HAP-1 (cell line): ENCODE data around the gene FAM168A.

Experiments used
- DNase-seq, 2 experiments: peaks; one replicate each; pipeline ENCODE4 v3.0.0-alpha.2; 2016 to 2020; ENCODE audit warnings: low spot score in 2 of 2
- H3K27me3 ChIP-seq: fragments of 250-450 bp; sonication (Bioruptor Pico); 2 replicates; pipeline ENCODE4 v1.5.1; 2020; ENCODE audit warnings: low read depth, mild to moderate bottlenecking, moderate library complexity
- H3K36me3 ChIP-seq: fragments of 250-450 bp; sonication (Bioruptor Pico); replicated peaks from 2 replicates; pipeline ENCODE4 v1.5.1; 2020; ENCODE audit warnings: mild to moderate bottlenecking
- H3K4me1 ChIP-seq: fragments of 250-450 bp; sonication (Bioruptor Pico); 2 replicates; pipeline ENCODE4 v1.5.1; 2020; ENCODE audit warnings: mild to moderate bottlenecking
- H3K4me3 ChIP-seq: fragments of 250-450 bp; sonication (Bioruptor Pico); 2 replicates; pipeline ENCODE4 v1.5.1; 2020; ENCODE audit warnings: mild to moderate bottlenecking, moderate library complexity
- H3K9me3 ChIP-seq: fragments of 250-450 bp; sonication (Bioruptor Pico); 2 replicates; pipeline ENCODE4 v1.5.1; 2020; ENCODE audit warnings: mild to moderate bottlenecking, moderate library complexity
- in situ Hi-C: fragments of 300-500 bp; cut with MboI; formaldehyde crosslinking; loops from 3 replicates; pipeline ENCODE4 v1.14.3; 2020; ENCODE audit warnings: low sequenced_read_pairs, inconsistent platforms, mixed read lengths

FAM168A gene

DNA sequence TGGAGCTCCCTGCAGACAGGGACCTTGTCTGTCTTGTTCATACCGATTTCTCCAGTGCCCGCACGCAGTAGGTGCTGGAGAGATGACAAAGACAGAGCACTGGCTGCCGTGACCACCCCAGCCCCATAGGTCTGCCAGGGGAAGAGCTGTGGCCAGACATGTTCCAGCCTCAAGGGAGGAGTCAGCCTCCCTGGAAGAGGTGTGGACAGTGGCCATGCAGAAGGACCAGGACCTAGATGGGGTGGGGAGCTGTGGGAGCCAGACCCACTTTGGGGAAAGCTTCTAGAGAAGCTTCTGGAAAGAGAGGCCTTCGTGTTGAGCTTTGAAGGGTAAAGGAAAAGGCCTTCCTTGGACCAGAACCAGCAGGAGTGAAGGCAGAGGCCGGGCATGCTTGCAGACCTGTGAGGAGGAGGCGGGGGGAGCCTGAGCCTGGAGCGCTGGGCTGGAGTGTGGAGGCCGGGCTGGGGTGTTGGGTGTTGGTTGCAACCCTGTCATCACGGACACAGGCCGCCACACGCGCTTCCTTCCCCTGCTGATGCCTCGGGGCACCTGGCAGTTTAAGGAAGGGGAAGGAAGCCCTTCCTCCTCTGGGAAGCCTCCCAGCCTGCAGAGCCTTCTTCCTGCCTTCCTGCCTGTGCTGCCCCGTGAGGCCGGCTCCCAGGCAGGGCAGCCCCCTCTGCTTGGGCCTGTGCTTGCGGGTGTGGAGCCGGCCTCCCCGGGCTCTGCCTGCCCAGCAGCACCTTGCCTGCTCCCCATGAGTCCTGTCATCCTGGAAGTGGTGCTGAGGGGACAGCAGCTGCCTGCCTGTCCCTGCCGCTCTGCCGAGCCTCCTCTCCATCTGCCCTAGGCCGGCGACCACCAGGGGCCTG, 209.4 kb downstream of the FAM168A start:
- DNase-seq = no peak
- H3K4me1 ChIP-seq = peaks cover 6% of the 10 kb centered on the region; the same call in 1 of the 2 replicates
- H3K4me3 ChIP-seq = no peak overlapping the region
- in situ Hi-C loops = no loop called here
- H3K9me3 ChIP-seq = no peaks in the 10 kb centered on the region
- no peaks in the 10 kb centered on the region for H3K36me3 ChIP-seq
- no peaks in the 10 kb centered on the region for H3K27me3 ChIP-seq

DNA sequence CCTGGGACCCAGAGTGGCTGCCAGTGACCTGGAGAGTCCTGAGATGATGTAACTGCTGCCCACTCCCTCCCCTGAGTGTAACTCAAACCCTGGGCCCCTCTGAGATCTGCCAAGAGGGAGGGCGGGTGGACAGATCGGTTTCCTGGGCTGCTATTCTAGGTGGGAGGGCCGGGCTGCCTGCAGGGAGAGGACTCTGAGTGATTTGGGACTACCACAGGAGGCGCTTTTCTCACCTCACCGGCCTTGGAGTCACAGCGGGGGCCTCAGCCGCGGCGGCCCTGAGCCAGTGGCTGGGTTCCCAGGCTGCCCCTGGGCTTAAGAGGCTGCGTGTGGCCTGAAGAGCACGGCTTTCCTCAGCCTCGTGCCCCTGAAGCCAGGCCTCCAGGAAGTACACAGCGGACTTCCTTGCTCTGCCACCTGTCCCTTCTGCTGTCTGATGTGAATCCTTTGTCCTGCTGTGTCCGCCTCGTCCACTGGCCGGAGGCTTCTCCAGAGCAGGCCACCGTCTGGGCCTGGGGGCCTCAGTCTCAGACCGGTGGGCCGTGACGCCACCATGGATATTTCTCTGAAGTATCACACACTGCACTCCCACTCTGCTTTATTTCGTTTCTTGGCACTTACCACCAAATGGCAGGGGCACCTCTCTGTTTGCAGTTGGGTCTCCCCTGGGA, 210.2 kb downstream of the FAM168A start:
- in situ Hi-C loops = no loop called here
- no peak for DNase-seq
- H3K36me3 ChIP-seq = no peaks in the 10 kb centered on the region
- H3K4me1 ChIP-seq = peaks cover 6% of the 10 kb centered on the region; the same call in 1 of the 2 replicates
- no peaks in the 10 kb centered on the region for H3K9me3 ChIP-seq
- no peaks in the 10 kb centered on the region for H3K27me3 ChIP-seq
- no peak overlapping the region for H3K4me3 ChIP-seq

DNA sequence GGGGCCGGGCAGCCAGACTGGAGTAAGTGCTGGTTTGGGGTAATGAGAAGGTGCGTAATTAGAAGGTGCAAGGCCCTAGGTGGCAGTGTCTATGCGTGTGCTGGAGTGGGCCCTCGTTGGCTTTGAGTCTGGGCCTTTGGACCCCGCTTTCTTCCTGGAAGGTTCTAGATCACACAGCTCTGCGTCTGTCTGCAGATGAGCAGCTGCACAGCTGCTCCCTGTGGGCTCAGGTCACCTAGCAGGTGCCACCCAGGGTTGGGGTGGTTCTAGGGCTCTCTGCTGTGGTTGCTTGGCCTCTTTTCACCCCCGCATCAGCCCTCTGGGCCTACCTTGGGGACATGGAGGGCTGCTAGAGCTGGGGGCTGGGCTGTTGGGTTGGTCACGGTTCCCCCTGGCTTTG, 211.4 kb downstream of the FAM168A start:
- Histone ChIP-seq H3K9me3 (no peaks in the 10 kb centered on the region), H3K4me1 (peaks cover 6% of the 10 kb centered on the region; the same call in 1 of the 2 replicates), H3K4me3 (no peak overlapping the region), H3K36me3 (no peaks in the 10 kb centered on the region), H3K27me3 (no peaks in the 10 kb centered on the region)
- in situ Hi-C loops = no loop called here
- no peak for DNase-seq

DNA sequence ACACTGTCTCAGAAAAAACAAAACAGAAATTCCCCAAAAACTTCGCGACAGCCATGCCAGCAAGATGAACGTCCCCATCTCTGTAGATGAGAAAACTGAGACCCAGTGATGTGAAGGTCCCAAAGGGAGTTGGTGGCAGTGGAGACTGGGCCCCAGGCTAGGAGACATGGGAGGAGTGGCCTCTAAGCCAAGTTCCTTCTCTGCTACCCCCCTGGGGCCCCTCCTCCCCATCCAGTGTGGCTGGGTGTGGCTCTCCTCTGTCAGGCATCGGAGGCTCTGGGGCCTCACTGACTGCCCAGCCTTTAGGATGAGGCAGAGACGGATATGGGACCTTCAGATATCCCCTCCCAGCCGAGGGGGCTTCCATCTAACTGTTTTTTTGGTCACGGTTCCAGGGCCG, 211.9 kb downstream of the FAM168A start:
- H3K4me1 ChIP-seq = peaks cover 6% of the 10 kb centered on the region; the same call in 1 of the 2 replicates
- in situ Hi-C loops = no loop called here
- DNase-seq = peak in 1 of 2 experiments; percentile 59
- no peaks in the 10 kb centered on the region for H3K9me3 ChIP-seq
- no peak overlapping the region for H3K4me3 ChIP-seq
- H3K36me3 ChIP-seq = no peaks in the 10 kb centered on the region
- no peaks in the 10 kb centered on the region for H3K27me3 ChIP-seq

DNA sequence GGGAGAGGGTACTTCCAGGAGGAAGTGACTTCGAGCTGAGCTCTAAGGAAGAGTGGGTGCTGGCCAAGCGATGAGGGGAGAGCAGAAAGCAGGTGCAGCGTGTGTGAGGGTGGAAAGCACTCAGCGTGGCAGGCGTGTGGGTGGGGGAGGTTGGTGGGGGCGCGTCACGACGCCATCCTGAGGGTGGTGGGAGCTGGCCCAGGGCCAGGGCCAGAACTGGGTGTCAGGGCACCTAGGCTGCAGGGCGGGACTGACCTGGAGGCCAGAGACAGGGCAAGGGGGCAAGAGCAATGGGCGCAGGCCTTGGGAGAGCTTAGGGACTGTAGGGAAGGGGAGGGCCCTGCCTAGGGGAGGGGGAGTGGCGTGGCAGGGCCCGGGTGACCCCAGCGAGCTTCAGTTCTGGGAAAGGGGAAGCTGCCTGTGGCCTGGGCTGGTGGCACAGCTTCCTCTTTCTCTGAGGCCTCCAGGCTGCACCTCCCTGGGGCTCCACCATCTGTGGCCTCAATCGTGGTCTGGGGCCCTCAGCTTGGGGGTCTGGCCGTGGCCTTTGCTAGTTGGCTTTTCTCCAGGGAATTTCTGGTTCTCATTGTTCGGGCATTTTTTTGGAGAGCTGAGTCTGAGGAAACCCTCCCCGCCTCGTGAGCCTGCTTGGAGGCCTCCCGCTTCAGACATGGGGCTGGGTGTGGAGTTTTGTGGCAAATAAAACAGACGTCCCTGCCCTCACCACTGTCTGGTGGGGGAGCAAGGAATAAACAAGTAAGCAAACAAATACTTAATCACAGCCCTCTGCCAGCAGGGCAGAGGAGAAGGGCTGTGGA, 212.8 kb downstream of the FAM168A start:
- H3K4me1 ChIP-seq = peaks cover 6% of the 10 kb centered on the region; the same call in 1 of the 2 replicates
- no peak for DNase-seq
- in situ Hi-C loops = no loop called here

DNA sequence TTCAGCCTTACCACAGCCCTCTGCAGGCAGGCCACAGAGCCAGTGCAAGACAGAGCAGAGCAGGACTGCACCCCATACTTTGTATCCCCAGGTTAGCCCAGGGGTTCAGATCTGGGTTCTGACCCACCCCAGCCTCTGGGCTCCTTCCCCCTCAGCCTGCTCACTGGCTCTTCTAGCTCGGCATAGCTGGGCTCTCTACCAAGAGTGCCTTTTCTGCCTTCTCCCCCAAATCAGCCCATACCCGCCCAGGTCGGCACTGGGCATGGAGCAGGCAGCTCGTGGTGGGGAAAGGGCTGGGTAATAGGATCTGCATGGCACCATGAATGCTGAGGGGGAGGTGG, 213.4 kb downstream of the FAM168A start:
- Histone ChIP-seq H3K4me3 (no peak overlapping the region), H3K36me3 (no peaks in the 10 kb centered on the region), H3K4me1 (peaks cover 6% of the 10 kb centered on the region; the same call in 1 of the 2 replicates), H3K27me3 (no peaks in the 10 kb centered on the region), H3K9me3 (no peaks in the 10 kb centered on the region)
- in situ Hi-C loops = no loop called here
- no peak for DNase-seq

More for the DNA sequence above, 212.8 kb downstream of the FAM168A start:
- Histone ChIP-seq H3K9me3 (no peaks in the 10 kb centered on the region), H3K27me3 (no peaks in the 10 kb centered on the region), H3K4me3 (no peak overlapping the region), H3K36me3 (no peaks in the 10 kb centered on the region)

DNA sequence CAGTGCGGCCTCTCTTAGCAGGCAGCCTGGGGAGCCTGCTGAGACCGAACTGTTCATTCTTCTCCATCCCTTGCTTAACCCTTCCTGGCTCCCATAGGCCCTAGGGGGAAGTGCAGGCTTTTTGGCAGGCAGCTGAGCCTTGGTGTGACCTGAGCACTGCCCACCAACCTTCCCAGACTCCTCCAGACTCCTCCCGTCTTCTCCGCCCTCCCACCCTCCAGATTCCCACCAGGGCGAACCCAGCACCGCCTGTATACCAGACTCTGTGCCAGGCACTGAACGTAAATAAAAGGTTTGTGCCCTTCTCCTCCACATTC, 213.8 kb downstream of the FAM168A start:
- H3K4me1 ChIP-seq = peaks cover 6% of the 10 kb centered on the region; the same call in 1 of the 2 replicates

DNA sequence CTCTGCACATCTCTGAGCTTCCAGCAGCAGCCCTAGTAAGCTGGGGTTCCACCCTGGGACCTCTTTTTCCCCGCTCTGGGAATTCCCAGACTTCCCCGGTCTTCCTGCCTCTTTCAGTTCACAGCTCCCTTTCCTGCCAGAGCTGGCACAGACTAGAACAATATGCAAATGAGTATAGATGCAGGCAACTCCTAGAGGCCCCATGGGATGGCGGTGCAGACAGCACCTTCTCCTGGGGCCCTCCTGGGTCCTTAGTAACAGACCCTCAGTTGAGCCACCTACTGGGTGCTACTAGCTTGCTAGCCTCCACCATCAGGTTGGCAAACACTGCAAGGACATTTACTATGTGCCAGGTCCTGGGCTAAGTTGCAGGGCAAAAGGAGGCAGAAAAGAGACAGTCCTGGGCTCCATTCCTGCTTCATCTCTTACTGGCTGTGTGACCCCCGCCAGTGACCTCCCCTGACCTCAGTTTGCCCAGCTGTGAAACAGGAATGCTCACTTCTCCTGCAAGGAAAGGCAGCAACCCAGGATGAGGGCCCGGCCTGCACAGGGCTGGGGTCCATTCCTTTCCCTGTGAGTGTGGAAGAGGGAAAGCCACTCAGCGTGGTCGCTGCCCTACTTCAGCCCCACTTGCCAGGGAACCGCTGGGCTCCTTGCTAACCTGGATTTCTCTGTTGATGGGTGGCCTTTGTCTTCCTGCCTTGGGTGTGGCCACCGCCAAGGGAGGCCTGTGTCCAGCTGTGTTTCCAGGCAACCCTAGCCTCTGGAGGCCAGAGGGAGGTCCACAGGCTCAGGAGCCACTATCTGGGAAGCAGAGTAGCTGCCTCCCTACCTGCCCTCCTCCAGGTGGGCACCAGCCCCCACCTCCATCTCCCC, 214.4 kb downstream of the FAM168A start:
- Histone ChIP-seq H3K9me3 (no peaks in the 10 kb centered on the region), H3K36me3 (no peaks in the 10 kb centered on the region; the same call in 1 of the 2 replicates), H3K27me3 (no peaks in the 10 kb centered on the region), H3K4me1 (peaks cover 6% of the 10 kb centered on the region; the same call in 1 of the 2 replicates), H3K4me3 (no peak overlapping the region)
- in situ Hi-C loops = no loop called here
- DNase-seq = no peak

More for the DNA sequence above, 213.8 kb downstream of the FAM168A start:
- DNase-seq = no peak
- in situ Hi-C loops = no loop called here
- Histone ChIP-seq H3K36me3 (no peaks in the 10 kb centered on the region; the same call in 1 of the 2 replicates), H3K4me3 (no peak overlapping the region), H3K9me3 (no peaks in the 10 kb centered on the region), H3K27me3 (no peaks in the 10 kb centered on the region)

DNA sequence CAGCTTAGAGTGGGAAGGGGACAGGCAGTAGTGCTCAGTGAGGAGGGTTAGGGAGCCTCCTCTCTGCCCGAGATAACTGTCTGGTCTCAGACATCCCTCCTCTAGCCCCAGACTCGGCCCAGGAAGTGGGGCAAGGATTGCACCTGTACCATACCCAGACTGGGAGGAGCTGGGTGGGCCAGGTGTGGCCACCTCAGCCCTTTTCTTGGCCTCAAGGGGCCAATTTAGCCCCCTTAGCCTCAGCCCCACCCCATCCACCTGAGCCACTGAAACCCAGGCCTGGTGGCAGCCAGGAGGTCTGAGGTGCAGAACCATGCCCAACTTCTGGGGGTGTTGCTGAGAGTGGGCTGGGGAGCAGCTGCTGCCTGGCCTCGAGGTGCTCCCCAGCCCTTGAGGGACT, 215.2 kb downstream of the FAM168A start:
- Histone ChIP-seq H3K4me3 (no peak overlapping the region), H3K36me3 (no peaks in the 10 kb centered on the region; the same call in 1 of the 2 replicates), H3K27me3 (no peaks in the 10 kb centered on the region), H3K9me3 (no peaks in the 10 kb centered on the region), H3K4me1 (peaks cover 6% of the 10 kb centered on the region; the same call in 1 of the 2 replicates)
- in situ Hi-C loops = no loop called here
- DNase-seq = no peak

DNA sequence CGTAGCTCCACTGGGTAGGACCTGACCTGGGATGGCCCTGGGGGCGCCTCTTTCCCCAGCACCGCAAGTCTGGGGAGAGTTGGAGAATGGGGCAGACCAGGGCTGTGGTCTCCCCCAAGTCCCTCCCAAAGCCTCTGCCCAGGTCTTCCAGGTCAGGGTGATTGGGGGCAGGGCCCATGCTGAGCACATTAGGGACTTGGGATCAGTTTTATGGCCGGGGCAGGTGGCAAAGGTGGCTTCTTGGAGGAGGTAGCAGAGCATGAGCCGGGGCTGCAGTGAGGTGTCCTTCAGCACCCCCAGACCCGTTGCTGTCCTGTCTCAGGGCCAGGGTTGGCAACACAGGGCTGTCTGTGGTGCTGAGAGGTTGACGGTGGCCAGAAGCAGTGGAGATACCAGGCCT, 215.7 kb downstream of the FAM168A start:
- Histone ChIP-seq H3K4me1 (peaks cover 6% of the 10 kb centered on the region; the same call in 1 of the 2 replicates), H3K9me3 (no peaks in the 10 kb centered on the region), H3K27me3 (no peaks in the 10 kb centered on the region), H3K4me3 (no peak overlapping the region), H3K36me3 (no peaks in the 10 kb centered on the region; the same call in 1 of the 2 replicates)
- in situ Hi-C loops = no loop called here
- DNase-seq = no peak

DNA sequence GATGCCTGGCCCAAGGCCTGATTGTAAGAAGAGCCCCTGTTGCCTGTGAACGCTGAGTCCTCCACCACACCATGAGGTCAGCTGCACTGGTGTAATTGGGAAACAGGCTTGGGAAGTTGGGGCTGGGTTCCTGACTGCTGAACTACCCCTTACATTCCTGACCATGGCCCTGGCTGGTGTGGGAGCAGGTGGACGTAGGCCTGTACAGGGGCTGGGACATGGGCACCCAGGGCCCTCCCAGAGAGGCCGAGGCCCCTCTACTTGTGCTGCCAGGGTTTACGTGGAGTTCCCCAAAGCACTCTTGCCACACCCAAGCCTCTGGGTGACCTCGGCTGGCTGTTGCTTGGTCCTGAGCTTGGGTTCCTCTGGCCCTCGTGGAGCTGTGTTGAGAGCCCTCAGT, 216.3 kb downstream of the FAM168A start:
- Histone ChIP-seq H3K27me3 (no peaks in the 10 kb centered on the region), H3K4me3 (no peak overlapping the region), H3K36me3 (peaks cover 1% of the 10 kb centered on the region), H3K9me3 (no peaks in the 10 kb centered on the region), H3K4me1 (peaks cover 6% of the 10 kb centered on the region; the same call in 1 of the 2 replicates)
- DNase-seq = no peak
- in situ Hi-C loops = no loop called here

DNA sequence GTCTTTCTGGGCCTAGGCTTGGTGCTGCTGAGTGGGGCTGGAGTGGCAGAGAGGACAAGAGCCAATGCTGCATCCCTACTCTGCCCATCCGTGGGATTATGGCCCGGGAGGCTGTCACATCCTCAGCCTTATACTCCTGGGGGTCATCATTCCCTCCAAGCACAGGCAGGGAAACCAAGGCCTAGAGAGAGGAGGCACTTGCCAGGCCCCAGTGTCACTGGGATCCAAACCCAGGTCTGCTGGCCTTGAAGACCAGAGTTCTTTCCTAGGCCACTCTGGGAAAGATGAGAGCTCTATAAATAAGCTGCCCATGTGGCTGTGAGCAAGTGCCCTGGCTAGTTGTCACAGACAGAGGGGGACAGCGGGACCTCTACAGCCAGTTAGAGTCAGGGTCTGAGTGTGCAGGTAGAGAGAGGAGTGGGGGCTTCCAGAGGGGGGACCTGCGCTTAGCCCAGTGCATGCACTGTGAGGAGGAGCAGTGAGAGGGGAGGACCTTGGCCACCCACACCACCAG, 217.0 kb downstream of the FAM168A start:
- Histone ChIP-seq H3K4me1 (peaks cover 6% of the 10 kb centered on the region), H3K27me3 (no peaks in the 10 kb centered on the region), H3K36me3 (peaks cover 4% of the 10 kb centered on the region), H3K4me3 (no peak overlapping the region), H3K9me3 (no peaks in the 10 kb centered on the region)
- in situ Hi-C loops = no loop called here
- DNase-seq = no peak

DNA sequence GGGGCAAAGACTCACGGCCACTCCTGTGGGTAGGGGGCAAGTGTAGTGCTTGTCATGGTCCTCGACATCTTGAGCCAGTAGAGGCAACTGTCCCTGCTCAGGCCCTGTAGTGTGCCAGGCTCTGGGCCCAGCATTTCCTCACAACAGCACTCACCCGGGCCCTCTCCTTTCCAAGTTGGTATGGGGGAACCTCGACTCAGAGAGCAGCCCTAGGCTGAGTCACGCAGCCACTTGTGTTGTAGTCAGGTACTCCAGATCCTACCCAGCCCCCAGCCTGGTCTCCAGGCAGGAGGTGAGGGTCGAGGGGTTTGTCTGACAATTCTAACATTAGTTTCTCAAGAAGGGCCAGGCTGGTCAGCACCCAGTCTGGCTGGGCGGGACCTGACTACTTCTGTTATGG, 217.6 kb downstream of the FAM168A start:
- H3K9me3 ChIP-seq = no peaks in the 10 kb centered on the region
- no peak overlapping the region for H3K4me3 ChIP-seq
- DNase-seq = no peak
- peaks cover 4% of the 10 kb centered on the region for H3K36me3 ChIP-seq
- H3K4me1 ChIP-seq = peaks cover 5% of the 10 kb centered on the region
- H3K27me3 ChIP-seq = no peaks in the 10 kb centered on the region
- in situ Hi-C loops = no loop called here
